BLaER1 treated with 17β-estradiol and CSF1 and Interleukin-3, amounts not matched to agents 10 nM and 100 nM (cell line): ENCODE data around the gene NCBP3.

Source experiments
- H3K27ac ChIP-seq, 11 experiments: shearing (Covaris generic); formaldehyde crosslinking; 2 replicates each; pipeline ENCODE4 v1.8.1; 2022
- H3K27me3 ChIP-seq, 11 experiments: shearing (Covaris generic); formaldehyde crosslinking; 2 replicates each; pipeline ENCODE4 v1.8.1; 2022
- H3K36me3 ChIP-seq, 11 experiments: shearing (Covaris generic); formaldehyde crosslinking; 2 replicates each; pipeline ENCODE4 v1.8.1; 2022
- H3K4me1 ChIP-seq, 10 experiments: shearing (Covaris generic); formaldehyde crosslinking; 2 replicates each; pipeline ENCODE4 v1.8.1; 2022
- H3K4me2 ChIP-seq, 11 experiments: shearing (Covaris generic); formaldehyde crosslinking; 2 replicates each; pipeline ENCODE4 v1.8.1; 2022
- H3K4me3 ChIP-seq, 10 experiments: shearing (Covaris generic); formaldehyde crosslinking; 2 replicates each; pipeline ENCODE4 v1.8.1; 2022
- H3K9ac ChIP-seq, 11 experiments: shearing (Covaris generic); formaldehyde crosslinking; 2 replicates each; pipeline ENCODE4 v1.8.1; 2022
- H3K9me3 ChIP-seq, 11 experiments: shearing (Covaris generic); formaldehyde crosslinking; replicated peaks in 1 of 11; 2 replicates each; pipeline ENCODE4 v1.8.1; 2022
- H4K20me1 ChIP-seq, 11 experiments: shearing (Covaris generic); formaldehyde crosslinking; 2 replicates each; pipeline ENCODE4 v1.8.1; 2022
- Cebpa-rat ChIP-seq, 11 experiments: shearing (Covaris generic); IDR thresholded peaks; 2 replicates each; pipeline ENCODE4 v1.8.1; 2022

The NCBP3 gene

GRCh38 chr17:3765981-3766380 lies 80.1 kb downstream of the NCBP3 start:
- peak overlapping the region in 8 of 11 experiments; percentile 31 to 78 (median 55); a peak in 15 of 22 replicates for H3K9ac ChIP-seq
- no peaks in the 10 kb centered on the region for H3K27me3 ChIP-seq
- H3K27ac ChIP-seq, result peak overlapping the region in 8 of 11 experiments; percentile 58 to 92 (median 74); a peak in 16 of 22 replicates
- peaks cover 17 to 81% (median 67%) of the 10 kb centered on the region in 10 experiments for H3K4me1 ChIP-seq
- TF ChIP-seq Cebpa-rat (IDR thresholded peaks at IDR 0.05), result no peak
- peak overlapping the region in 1 of 10 experiments; percentile 24; a peak in 1 of 20 replicates for H3K4me3 ChIP-seq
- H3K4me2 ChIP-seq, result peak overlapping the region; percentile 55 to 90 (median 79)
- no peaks in the 10 kb centered on the region; a peak in 1 of 22 replicates for H4K20me1 ChIP-seq
- H3K36me3 ChIP-seq, result no peaks in the 10 kb centered on the region
- H3K9me3 ChIP-seq, result no peaks in the 10 kb centered on the region; a peak in 1 of 22 replicates

GRCh38 chr17:3763777-3764170 lies 82.3 kb downstream of the NCBP3 start:
- Histone ChIP-seq H3K9ac (peak overlapping the region in 3 of 11 experiments; percentile 50 to 80 (median 67); a peak in 4 of 22 replicates), H3K27ac (peak overlapping the region in 5 of 11 experiments; percentile 0 to 95 (median 83); a peak in 7 of 22 replicates), H3K4me3 (no peak overlapping the region), H4K20me1 (no peaks in the 10 kb centered on the region; a peak in 1 of 22 replicates), H3K4me1 (peaks cover 10 to 59% (median 46%) of the 10 kb centered on the region in 10 experiments), H3K27me3 (no peaks in the 10 kb centered on the region), H3K9me3 (peaks cover 0 to 16% (median 11%) of the 10 kb centered on the region in 11 experiments; a peak in 18 of 22 replicates), H3K4me2 (peak overlapping the region in 9 of 11 experiments; percentile 12 to 90 (median 69); a peak in 14 of 22 replicates), H3K36me3 (no peaks in the 10 kb centered on the region)
- TF ChIP-seq Cebpa-rat (IDR thresholded peaks at IDR 0.05), result no peak

- no peaks in the 10 kb centered on the region for H3K27me3 ChIP-seq
- peaks cover 10 to 53% (median 42%) of the 10 kb centered on the region in 10 experiments for H3K4me1 ChIP-seq
- no peaks in the 10 kb centered on the region for H3K36me3 ChIP-seq
- H3K4me3 ChIP-seq, result no peak overlapping the region
- H4K20me1 ChIP-seq, result no peaks in the 10 kb centered on the region
- TF ChIP-seq Cebpa-rat (IDR thresholded peaks at IDR 0.05), result no peak
- H3K9me3 ChIP-seq, result peaks cover 0 to 16% (median 11%) of the 10 kb centered on the region in 11 experiments; a peak in 18 of 22 replicates
- peak overlapping the region in 4 of 11 experiments; percentile 81 to 95 (median 86); a peak in 7 of 22 replicates for H3K27ac ChIP-seq
- peak overlapping the region in 1 of 11 experiments; percentile 80; a peak in 1 of 22 replicates for H3K9ac ChIP-seq
- H3K4me2 ChIP-seq, result peak overlapping the region in 9 of 11 experiments; percentile 12 to 90 (median 69); a peak in 9 of 22 replicates
Measured at GRCh38 chr17:3762922-3763776, 82.9 kb downstream of the NCBP3 start.

GRCh38 chr17:3761918-3762380 lies 84.1 kb downstream of the NCBP3 start:
- peaks cover 10 to 62% (median 51%) of the 10 kb centered on the region in 10 experiments for H3K4me1 ChIP-seq
- no peak overlapping the region for H3K9ac ChIP-seq
- H3K4me3 ChIP-seq, result no peak overlapping the region
- peak overlapping the region in 3 of 11 experiments; percentile 23 to 88 (median 25); a peak in 4 of 22 replicates for H3K4me2 ChIP-seq
- H3K9me3 ChIP-seq, result peaks cover 0 to 16% (median 11%) of the 10 kb centered on the region in 11 experiments; a peak in 18 of 22 replicates
- no peaks in the 10 kb centered on the region for H4K20me1 ChIP-seq
- no peak for TF ChIP-seq Cebpa-rat (IDR thresholded peaks at IDR 0.05)
- no peaks in the 10 kb centered on the region for H3K36me3 ChIP-seq
- H3K27me3 ChIP-seq, result no peaks in the 10 kb centered on the region
- H3K27ac ChIP-seq, result peak overlapping the region in 4 of 11 experiments; percentile 28 to 95 (median 66); a peak in 5 of 22 replicates

- Histone ChIP-seq H3K4me3 (no peak overlapping the region), H3K36me3 (no peaks in the 10 kb centered on the region), H3K4me1 (peaks cover 10 to 60% (median 51%) of the 10 kb centered on the region in 10 experiments), H3K9me3 (peaks cover 0 to 16% (median 11%) of the 10 kb centered on the region in 11 experiments; a peak in 18 of 22 replicates), H3K4me2 (0 out of 22 replicates have a peak overlapping the region, but pooled peaks of 1 of the 11 experiments have one; percentile 88), H3K27ac (peak overlapping the region in 4 of 11 experiments; percentile 28 to 95 (median 66); a peak in 5 of 22 replicates), H4K20me1 (no peaks in the 10 kb centered on the region), H3K27me3 (no peaks in the 10 kb centered on the region), H3K9ac (no peak overlapping the region)
- no peak for TF ChIP-seq Cebpa-rat (IDR thresholded peaks at IDR 0.05)
Measured at GRCh38 chr17:3761036-3761917, 84.8 kb downstream of the NCBP3 start.

- Histone ChIP-seq H3K9me3 (peaks cover 0 to 16% (median 11%) of the 10 kb centered on the region in 11 experiments; a peak in 18 of 22 replicates), H3K27ac (no peak overlapping the region), H3K4me2 (no peak overlapping the region), H3K27me3 (no peaks in the 10 kb centered on the region), H3K4me3 (no peak overlapping the region), H3K36me3 (no peaks in the 10 kb centered on the region), H4K20me1 (no peaks in the 10 kb centered on the region), H3K9ac (no peak overlapping the region), H3K4me1 (peaks cover 0 to 59% (median 43%) of the 10 kb centered on the region in 10 experiments; a peak in 14 of 20 replicates)
- TF ChIP-seq Cebpa-rat (IDR thresholded peaks at IDR 0.05), result no peak
Measured at GRCh38 chr17:3759597-3760216, 86.3 kb downstream of the NCBP3 start.

GRCh38 chr17:3755335-3756030 lies 90.6 kb downstream of the NCBP3 start:
- Histone ChIP-seq H3K4me3 (no peak overlapping the region), H3K36me3 (no peaks in the 10 kb centered on the region), H4K20me1 (peaks cover 0 to 8% (median 0%) of the 10 kb centered on the region in 11 experiments; a peak in 1 of 22 replicates), H3K27ac (peak overlapping the region in 1 of 11 experiments; percentile 45; a peak in 3 of 22 replicates), H3K9ac (0 out of 22 replicates have a peak overlapping the region, but pooled peaks of 1 of the 11 experiments have one; percentile 34), H3K27me3 (0 out of 22 replicates have a peak, but pooled peaks cover 0 to 4% (median 0%) of the 10 kb centered on the region in 11 experiments), H3K9me3 (peaks cover 0 to 15% (median 11%) of the 10 kb centered on the region in 11 experiments; a peak in 18 of 22 replicates), H3K4me2 (peak overlapping the region in 10 of 11 experiments; percentile 31 to 59 (median 48); a peak in 16 of 22 replicates), H3K4me1 (peaks cover 15 to 73% (median 58%) of the 10 kb centered on the region in 10 experiments)
- TF ChIP-seq Cebpa-rat (IDR thresholded peaks at IDR 0.05), result no peak
